NK-92 treated with Interleukin-12 subunit alpha and Interleukin-12 subunit beta, amount 100 ng/mL, for 24 hours (cell line): ENCODE measurements around the gene ADORA3.

Experiments used
- DNase-seq: peaks from one replicate; lab custom pipeline; 2025; lab: John Stamatoyannopoulos, UW

ADORA3 gene

DNA sequence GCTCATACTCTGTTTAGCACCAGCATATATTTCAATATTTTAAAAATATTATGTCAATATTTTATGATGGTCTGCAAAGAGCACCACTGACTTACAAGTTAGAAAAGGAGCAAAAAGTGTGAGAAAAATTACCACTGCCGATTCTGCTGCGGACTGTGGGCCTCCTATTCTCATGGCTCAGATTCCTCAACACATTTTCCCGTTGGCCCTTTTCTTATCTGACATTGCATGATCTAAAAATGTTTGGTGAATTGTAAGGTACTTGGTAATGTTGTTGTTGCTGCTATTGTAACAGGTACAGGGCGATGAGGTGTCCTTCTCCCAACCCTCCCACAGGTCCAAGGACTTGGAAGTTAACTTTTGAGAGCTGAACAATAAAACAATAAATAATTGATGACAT lies 28.9 kb downstream of the ADORA3 start:
- no peak for DNase-seq

DNA sequence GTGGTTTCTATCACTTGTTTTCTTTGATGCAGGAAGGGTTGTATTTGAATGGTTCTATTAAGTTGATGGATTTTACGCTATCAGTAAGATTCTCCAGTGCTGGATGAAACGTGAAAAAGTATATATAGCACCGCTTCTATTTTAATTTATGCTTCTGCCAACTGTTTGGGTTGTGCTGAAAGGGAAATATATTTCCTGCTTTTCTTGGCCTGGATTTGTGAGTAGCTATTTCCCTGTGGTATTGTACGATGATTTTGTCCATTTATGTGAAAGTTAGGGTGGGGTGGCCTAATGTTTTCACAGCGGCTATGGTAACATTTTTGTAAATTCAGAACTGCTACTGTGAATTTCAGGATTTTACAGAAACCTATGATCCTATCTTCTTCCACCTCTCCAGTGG lies 29.3 kb downstream of the ADORA3 start:
- no peak for DNase-seq

DNA sequence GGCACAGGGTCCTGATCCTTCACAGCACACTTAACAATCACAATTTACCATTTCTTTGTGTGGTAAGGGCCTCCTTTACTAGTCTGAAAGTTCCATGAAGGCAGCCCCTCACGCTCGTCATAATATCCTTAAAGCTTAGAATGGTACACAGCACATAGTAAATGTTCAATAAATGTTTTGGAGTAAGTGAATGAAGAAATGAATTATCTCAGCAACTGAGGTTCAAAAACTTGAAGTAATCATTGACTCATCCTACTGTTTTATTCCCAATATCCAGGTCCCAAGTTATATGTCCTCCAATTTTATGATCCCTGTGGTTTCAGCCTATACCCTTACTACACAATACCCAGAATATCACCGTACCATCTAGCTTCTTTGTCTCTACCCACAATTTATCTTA lies 31.9 kb downstream of the ADORA3 start:
- DNase-seq = no peak

DNA sequence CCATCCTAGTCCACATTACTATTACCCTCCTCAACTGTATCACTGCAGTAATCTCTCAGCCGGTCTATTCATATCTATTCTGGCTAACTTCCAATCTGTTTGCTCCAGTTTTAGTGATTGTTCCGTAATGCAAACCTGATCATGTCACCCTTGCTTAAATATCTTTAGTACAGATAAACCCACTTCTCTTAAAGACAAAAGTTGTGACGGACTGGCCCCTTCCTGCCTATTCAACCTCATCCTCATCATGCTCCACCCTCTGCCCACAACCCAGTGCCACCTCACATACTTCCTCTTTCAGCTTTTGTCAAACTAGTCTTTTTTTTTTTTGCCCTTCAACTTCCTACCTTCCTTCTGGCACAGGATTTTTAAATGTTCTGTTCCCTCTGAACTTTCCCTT lies 32.4 kb downstream of the ADORA3 start:
- peak; percentile 9 for DNase-seq

DNA sequence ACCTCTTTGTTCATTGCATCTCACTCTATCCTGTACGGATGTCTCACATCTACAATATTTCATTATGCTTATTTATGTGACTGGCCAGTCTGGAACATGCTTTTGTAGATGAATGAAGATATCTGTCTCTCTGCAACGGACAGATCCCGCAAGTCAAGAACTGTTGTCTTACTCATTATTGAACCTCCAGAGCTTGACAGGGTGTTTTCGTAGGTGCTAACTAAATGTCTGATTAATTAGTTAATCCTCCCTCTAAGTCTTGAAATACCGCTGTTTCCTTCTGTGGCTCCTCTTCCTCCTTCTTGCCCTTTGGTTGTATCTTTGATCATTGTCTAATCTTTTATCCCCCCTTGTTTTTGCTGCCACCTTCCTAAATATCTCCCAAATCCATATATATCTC lies 32.8 kb downstream of the ADORA3 start:
- no peak for DNase-seq

DNA sequence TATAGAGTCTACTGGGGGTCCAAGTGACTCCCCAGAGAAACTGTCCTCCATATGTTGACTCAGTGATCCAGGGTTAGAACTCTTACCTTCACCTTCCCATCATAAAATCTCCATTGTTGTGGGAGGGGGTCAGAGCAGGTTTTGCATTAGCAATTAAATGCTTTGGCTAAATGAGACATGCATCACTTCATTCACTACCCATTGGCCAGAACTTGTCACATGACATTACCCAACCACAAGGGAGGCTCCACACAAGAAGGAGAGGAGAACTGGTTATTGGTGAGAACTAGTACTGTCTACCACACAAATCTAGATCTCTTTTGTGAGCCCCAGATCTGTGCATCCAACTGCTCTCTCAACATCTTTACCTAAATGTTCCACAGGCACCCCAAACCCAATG lies 33.9 kb downstream of the ADORA3 start:
- DNase-seq = no peak

DNA sequence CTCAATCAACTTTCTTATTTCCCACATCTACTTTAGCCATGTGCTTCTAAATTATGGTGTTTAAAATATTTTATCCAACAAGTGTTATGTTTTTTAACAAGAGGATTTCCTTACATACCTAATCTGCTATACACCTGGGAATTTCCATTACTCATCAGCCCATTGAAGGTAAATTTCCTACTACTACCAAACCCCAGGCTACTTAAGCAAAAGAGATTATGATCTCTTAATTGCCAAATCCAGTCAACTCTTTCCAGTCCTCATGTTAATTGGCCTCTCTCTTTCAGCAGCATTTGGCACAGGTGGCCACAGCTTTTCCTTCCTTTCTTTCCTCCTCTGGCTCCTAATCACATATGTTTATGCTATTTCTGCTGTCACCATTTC lies 34.7 kb downstream of the ADORA3 start:
- DNase-seq = no peak

DNA sequence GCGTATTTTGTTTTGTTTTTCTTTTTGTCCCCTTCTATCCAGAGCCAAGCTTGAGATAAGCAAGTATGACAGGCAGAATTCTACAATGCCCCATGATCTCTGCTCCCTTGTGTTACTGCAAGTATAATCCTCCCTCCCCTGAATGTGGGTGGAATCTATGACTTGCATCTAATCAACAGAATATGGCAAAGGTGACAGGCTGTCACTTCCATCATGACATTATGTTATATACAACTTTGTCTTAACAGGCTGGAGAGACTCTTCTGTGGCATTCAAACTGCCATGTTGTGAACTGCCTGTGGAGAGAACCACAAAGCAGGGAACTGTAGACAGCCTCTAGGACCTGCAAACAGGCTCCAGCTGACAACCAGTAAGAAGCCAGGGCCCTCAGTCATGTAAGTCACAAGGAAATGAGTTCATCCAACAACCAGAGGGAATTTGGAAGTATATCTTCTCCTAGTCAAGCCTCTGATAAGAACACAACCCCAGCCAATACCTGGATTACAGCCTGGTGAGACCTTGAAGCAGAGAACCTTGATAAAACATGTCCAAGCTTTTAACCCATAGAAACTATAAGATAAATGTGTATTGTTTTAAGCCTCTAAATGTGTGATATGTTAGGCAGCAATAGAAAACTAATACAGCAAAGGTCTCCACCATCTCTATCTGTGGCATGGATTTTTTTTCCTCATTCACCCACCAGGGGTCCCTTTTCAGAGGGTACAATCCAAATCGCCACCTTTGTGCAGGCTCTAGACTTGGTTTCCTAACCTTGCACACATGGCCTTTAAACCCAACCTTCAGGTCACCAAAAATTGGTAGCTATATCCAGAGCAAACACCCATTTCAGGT lies 35.3 kb downstream of the ADORA3 start:
- DNase-seq = no peak

DNA sequence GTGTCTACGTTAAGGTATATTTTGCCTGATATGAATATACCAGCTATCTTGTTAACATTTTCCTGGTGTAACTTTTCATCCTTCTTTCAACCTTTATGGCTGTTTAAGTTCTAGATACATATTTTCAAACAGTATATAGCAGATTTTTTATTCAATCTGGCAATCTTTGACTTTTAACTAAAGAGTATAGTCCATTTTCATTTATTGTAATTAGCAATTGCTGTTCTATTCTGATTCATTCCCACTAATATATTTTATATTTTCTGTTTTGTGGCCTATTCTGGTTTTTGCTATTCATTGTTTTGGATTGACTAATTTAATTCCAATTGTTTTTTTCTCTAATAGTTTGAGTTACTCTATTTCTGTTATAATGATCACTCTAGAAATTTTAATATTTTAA lies 37.0 kb downstream of the ADORA3 start:
- no peak for DNase-seq

DNA sequence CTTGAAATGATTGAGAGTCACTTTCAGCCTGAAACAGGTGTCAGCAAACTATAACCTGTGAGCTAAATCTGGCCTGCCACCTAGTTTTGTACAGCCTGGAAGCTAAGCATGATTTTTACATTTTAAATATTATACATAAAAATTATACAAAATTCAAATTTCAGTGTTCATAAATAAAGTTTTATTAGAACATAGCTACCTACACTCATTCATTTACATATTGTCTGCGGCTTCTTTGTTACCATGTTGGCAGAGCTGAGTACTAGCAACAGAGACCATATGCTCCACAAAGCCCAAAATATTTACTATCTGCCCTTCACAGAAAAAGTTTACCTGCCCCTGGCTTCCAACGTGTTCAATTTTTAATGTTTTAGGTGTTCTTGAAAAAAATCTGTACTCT lies 37.7 kb downstream of the ADORA3 start:
- DNase-seq = no peak

DNA sequence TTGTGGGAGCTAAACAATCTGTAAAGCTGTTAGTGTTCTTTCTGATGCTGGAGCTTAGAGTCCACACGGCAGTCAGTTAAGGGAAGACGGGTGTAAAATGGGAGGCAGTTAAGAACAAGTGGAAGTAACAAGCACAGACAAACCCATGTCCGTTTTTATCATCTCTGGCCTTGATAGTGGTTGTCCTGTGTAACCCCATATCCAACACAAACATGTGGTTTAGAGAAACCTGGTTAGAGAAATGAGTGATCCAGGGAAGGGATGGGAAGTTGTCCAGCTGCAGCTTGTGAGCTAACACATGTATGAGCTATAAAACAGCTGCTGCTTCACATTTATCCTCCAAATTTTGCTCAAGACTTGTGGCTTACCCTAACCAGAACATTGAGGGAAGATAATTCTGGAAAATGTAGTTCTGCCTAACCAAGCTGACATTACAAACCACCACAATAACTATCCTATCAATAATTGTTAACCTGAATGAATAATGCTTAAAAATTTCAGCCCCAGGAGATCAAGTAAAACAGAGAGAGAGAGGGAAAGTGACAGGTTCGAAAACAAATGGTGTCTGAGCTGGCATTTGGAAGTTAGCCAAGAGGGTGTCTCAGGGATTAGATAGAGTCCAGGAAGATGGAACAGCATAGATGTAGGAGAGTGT lies 40.3 kb downstream of the ADORA3 start:
- no peak for DNase-seq

DNA sequence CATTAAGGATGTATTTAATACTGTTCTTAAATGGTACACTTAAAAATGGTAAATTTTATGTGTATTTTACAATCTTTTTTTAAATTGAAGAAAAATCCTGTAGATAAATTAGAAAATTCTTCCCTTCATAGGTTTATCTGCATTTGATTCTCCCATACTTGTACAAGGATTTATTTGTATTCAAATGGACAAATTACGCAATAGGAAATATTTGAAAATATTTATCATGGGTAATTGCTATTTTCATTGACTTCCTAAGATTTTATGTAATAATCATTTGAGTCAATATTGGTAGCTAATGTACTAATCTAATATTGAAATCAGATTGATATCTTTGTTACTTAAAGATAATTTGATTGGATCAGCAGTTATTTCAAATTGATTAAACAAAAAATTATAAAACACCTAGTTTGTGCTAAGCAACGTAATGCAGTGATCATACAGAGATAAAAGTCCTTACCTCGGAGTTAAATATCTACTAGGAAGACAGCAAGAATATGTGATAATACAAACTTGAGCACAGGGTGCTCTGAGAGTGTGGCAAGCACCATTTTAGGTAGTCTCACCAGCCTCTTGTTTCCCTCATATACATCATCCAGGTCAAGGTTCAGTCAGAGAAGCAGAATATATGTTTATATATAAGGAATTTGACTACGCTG lies 40.9 kb downstream of the ADORA3 start:
- no peak for DNase-seq

DNA sequence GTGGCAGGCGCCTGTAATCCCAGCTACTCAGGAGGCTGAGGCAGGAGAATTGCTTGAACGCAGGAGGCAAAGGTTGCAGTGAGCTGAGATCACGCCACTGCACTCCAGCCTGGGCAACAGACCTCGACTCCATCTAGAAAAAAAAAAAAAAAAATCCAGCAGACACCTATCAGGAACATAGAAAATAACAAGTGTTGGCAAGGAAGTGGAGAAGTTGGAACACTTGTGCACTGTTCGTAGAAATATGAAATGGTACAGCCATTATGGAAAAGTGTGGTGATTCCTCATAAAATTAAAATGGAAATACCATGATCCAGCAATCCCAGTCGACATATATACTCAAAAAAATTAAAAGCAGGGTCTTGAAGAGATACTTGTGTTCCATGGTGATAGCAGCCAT lies 41.7 kb downstream of the ADORA3 start:
- no peak for DNase-seq

DNA sequence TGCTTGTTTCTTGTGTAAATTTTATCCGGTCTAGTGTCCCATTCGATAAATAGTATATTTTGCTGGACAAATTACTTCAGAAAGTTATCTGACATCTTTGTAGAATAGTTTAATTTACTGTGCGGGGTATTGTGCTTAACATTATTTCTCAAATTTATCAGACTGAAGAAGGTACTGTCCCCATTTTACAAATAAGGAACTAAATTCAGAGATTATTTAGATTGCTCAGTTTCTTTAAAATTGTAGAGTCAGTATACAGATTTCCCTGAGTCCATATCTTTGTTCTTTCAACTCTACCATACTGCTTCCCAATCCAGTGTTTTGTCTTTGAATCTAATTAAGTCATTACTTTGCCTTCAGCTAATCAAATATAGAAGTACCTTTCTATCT lies 47.8 kb downstream of the ADORA3 start:
- DNase-seq = no peak

DNA sequence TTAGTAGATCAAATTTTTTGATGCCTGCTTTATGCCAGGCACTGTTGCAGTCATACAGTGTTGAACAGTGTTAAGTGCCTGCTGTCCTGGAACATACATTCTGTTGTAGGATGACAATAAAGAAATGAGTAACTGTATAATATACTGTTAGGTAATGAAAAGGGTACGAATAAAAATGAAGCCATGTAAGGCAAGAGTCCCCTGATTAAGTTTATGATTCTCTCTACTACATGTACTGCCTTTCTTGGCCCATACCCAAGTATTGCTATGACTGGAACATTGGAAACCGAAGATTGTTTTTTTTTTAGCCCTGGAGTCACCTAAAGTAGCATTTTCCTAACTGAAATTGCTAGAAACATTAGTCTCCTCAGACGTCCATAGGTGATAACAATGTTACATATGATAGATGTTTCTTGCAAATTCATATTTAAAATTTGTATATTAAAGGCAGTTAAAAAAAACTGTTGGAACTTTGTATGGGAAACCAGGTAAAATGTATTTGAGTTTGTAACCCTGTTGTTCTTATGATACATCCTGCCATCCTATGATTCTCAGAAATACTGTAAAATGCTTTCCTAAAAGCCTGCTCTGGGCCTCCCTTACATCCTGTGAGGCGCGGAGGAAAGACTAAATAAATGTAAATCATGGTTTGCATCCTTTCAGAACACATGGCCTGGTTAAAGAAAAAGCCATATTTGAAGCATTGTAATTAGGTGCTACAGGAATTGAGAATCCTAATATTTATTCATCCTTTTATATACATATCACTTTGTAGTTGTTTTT lies 48.4 kb downstream of the ADORA3 start:
- DNase-seq = no peak

DNA sequence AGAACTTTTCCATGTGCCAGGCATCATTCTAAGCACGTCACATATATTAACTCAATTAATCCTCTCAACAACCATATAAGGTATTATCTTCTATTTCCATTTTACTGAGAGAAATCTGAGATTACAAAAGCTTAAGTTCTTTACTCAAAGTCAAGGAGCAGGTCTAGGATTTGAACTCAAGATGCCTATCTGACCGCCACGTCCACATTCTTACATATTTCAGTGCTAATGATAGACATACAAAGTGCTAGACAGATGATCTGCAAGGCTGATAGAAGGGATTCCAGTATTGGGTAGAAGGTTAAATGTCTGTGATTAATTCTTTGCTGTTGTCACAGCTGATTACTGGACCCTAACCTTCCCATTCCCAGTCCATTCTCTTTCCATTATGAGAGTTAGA lies 49.7 kb downstream of the ADORA3 start:
- no peak for DNase-seq

DNA sequence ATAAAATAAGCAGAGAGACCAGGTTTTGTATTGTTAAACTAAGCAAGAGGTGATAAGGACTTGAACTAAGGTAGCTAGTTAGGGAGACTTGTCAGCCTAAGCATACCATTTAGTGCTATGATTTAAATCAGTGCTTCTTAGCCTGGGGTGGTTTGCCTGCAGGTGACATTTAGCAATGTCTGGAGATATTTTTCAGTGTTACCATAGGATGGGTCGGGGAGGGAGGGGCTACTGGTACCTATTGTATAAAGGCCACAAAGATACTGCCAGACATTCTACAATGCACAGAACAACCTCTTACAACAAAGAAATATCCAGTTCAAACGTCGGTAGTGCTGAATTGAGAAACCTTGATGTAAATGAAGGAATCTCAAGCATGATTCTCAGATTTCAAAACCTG lies 50.9 kb downstream of the ADORA3 start:
- DNase-seq = no peak

DNA sequence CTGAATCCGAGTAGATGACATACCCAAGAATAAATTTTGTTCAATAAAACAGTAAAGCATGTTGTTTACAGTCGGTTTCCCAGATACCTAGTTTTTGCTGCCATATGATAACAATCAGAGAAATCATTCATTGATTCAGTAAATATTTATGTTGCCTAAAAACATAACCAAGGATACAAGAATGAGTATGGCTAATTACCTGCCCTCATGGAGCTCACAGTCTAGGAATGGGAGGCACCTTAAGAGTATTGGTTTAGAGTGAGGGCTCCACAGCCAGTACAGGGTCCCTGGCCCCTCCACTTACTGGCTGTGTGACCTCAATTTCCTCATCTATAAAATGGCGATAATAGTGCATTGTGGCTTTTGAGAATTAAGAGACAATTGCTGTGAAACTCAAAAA lies 53.2 kb downstream of the ADORA3 start:
- no peak for DNase-seq

DNA sequence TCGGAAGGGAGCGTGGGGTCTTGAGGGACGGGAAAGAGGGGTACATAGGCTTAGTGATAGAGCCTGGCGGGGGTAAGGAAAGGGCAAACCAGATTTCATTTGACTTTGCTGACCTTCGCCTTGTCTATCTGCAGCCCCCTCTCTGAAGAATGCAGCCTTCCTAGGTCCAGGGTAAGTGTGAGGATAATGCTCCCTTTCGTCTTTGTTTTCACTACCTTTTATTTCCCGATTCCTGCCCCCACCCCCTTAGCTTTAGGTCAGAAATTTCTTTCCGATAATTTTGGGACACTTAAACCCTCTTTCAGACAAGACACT lies 53.8 kb downstream of the ADORA3 start:
- no peak for DNase-seq
